K562 (cell line): ENCODE measurements around the gene ZNF616. TPM values are rescaled to one million over a fixed set of nuclear protein-coding genes. Genes with fewer than 3 reads are reported as not detected.

ENCODE experiments used
- BCOR ChIP-seq: fragments of 450-650 bp; IDR thresholded peaks from 2 replicates; pipeline ENCODE4 v1.6.1; 2016
- CAMTA2 ChIP-seq: fragments of 250-450 bp; sonication (Bioruptor Pico); conservative IDR thresholded peaks from 2 replicates; pipeline ENCODE4 v1.5.1; 2022
- HDAC1 ChIP-seq, 2 experiments: fragments of 450-650 bp; IDR thresholded peaks; 2 replicates each; pipeline ENCODE4 v1.6.1; 2016 to 2017; ENCODE audit warnings: inconsistent platforms in 1 of 2, mild to moderate bottlenecking in 1 of 2, moderate library complexity in 1 of 2
- HOXB6 ChIP-seq: fragments of 250-450 bp; sonication (Bioruptor Pico); IDR thresholded peaks from 2 replicates; pipeline ENCODE4 v1.5.1; 2022; ENCODE audit warnings: mild to moderate bottlenecking, borderline replicate concordance
- ILK ChIP-seq: fragments of 450-650 bp; IDR thresholded peaks from 2 replicates; pipeline ENCODE4 v1.6.1; 2016; ENCODE audit warnings: missing genetic modification characterization, low read depth, mild to moderate bottlenecking, missing compliant biosample characterization, moderate library complexity, borderline replicate concordance
- KDM1A ChIP-seq, 2 experiments: fragments of 450-650 bp; IDR thresholded peaks; 2 replicates each; pipeline ENCODE4 v1.6.1; 2016; ENCODE audit warnings: mild to moderate bottlenecking in 2 of 2
- L3MBTL2 ChIP-seq: fragments of 450-650 bp; IDR thresholded peaks from 2 replicates; pipeline ENCODE4 v1.6.1; 2016; ENCODE audit warnings: mild to moderate bottlenecking, moderate library complexity
- MED1 ChIP-seq: sonication (generic); formaldehyde crosslinking; IDR thresholded peaks from 2 replicates; pipeline ENCODE4 v1.8.1; 2023; ENCODE audit warnings: missing genetic modification reagents, borderline replicate concordance
- MYC ChIP-seq, 2 experiments: fragments of 250-450 bp in 1 of 2; sonication (Bioruptor Pico) in 1 of 2; IDR thresholded peaks; 2 replicates each; pipeline versions ENCODE4 v1.5.1 to v1.6.1; 2012 to 2021; ENCODE audit warnings: low read depth in 2 of 2, borderline replicate concordance in 1 of 2, improper control_type of control experiment in 1 of 2, low read length in 1 of 2, mild to moderate bottlenecking in 1 of 2, moderate library complexity in 1 of 2
- NFRKB ChIP-seq: fragments of 450-650 bp; IDR thresholded peaks from 2 replicates; pipeline ENCODE4 v1.6.1; 2016; ENCODE audit warnings: low read depth
- NKRF ChIP-seq: fragments of 450-650 bp; IDR thresholded peaks from 2 replicates; pipeline ENCODE4 v1.6.1; 2016; ENCODE audit warnings: borderline replicate concordance
- PHF8 ChIP-seq: fragments of 200-600 bp; sonication (generic); IDR thresholded peaks from 2 replicates; pipeline ENCODE4 v1.6.1; 2012; ENCODE audit warnings: mixed run types, mild to moderate bottlenecking, inconsistent platforms, low read length, moderate library complexity, borderline replicate concordance
- POLR2H ChIP-seq: IDR thresholded peaks from 2 replicates; pipeline ENCODE4 v1.6.1; 2016; ENCODE audit warnings: missing genetic modification characterization, low read depth, mild to moderate bottlenecking, control low read depth, missing compliant biosample characterization, moderate library complexity
- SMAD3 ChIP-seq: fragments of 450-650 bp; formaldehyde crosslinking; conservative IDR thresholded peaks from 2 replicates; pipeline ENCODE4 v1.4.0; 2020; ENCODE audit warnings: mild to moderate bottlenecking
- SRSF7 ChIP-seq: fragments of 200-400 bp; formaldehyde crosslinking; optimal IDR thresholded peaks from 2 replicates; pipeline ENCODE3; 2017; ENCODE audit warnings: mild to moderate bottlenecking, low read depth, low read length
- TAL1 ChIP-seq: fragments of 450-650 bp; IDR thresholded peaks from 2 replicates; pipeline ENCODE4 v1.6.1; 2016; ENCODE audit warnings: mild to moderate bottlenecking
- XRCC3 ChIP-seq: fragments of 450-650 bp; IDR thresholded peaks from 2 replicates; pipeline ENCODE4 v1.6.1; 2017; ENCODE audit warnings: mild to moderate bottlenecking, moderate library complexity
- ZBTB8A ChIP-seq: fragments of 450-650 bp; IDR thresholded peaks from 2 replicates; pipeline ENCODE4 v1.6.1; 2018; ENCODE audit warnings: mild to moderate bottlenecking, moderate library complexity; ENCODE audit not compliant: partially characterized antibody
- ZNF282 ChIP-seq: sonication (generic); formaldehyde crosslinking; IDR thresholded peaks from 2 replicates; pipeline ENCODE4 v1.8.1; 2023; ENCODE audit warnings: missing genetic modification reagents
- ZNF436 ChIP-seq: fragments of 250-450, 450-650 bp; sonication (Bioruptor Pico); formaldehyde crosslinking; IDR thresholded peaks from 2 replicates; pipeline ENCODE4 v1.7.0; 2020; ENCODE audit warnings: mild to moderate bottlenecking
- ZNF785 ChIP-seq: fragments of 250-450 bp; sonication (Bioruptor Pico); IDR thresholded peaks from 2 replicates; pipeline ENCODE4 v1.4.0; 2020; ENCODE audit warnings: mild to moderate bottlenecking
- polyA plus RNA-seq, 8 experiments: library from polyadenylated mRNA; depleted of rRNA in 4 of 8; stranded (reverse) in 5 of 8; unstranded in 3 of 8; fragments of >200 nt; fragmentation: Nextera tagmentation in 2 of 8; fragmentation: Illumina TruSeq in 1 of 8; extraction: Ambion mirVana in 2 of 8; extraction: Trizol in 1 of 8; gene quantifications; 2 replicates each; pipeline versions ENCODE4 v1.2.1 to v1.2.3, GENCODE V29; 2011 to 2014; ENCODE audit warnings: inconsistent platforms in 1 of 8, missing spikeins in 1 of 8
- total RNA-seq, 7 experiments: library from RNA; depleted of rRNA in 6 of 7; stranded (reverse); fragments of >200 nt in 6 of 7; fragmentation: Illumina TruSeq in 2 of 7; extraction: Trizol in 2 of 7; gene quantifications; 2 replicates each; pipeline versions ENCODE4 v1.2.1 to v1.2.3, GENCODE V29; 2011 to 2021; ENCODE audit warnings: low replicate concordance in 1 of 7
- TF ChIP-seq, protein P1 (sequence below): fragments of 250-450 bp; sonication (Bioruptor Pico); IDR thresholded peaks from 2 replicates; pipeline ENCODE4 v1.5.0; 2020; ENCODE audit warnings: mild to moderate bottlenecking, borderline replicate concordance

Gene ZNF616
- total and polyA plus RNA-seq, 9 of the 15 experiments (the other 6 are each of a cell fraction or from before 2014, with no cell fraction given) = 3.4 to 13.0 (median 6.7) TPM

DNA sequence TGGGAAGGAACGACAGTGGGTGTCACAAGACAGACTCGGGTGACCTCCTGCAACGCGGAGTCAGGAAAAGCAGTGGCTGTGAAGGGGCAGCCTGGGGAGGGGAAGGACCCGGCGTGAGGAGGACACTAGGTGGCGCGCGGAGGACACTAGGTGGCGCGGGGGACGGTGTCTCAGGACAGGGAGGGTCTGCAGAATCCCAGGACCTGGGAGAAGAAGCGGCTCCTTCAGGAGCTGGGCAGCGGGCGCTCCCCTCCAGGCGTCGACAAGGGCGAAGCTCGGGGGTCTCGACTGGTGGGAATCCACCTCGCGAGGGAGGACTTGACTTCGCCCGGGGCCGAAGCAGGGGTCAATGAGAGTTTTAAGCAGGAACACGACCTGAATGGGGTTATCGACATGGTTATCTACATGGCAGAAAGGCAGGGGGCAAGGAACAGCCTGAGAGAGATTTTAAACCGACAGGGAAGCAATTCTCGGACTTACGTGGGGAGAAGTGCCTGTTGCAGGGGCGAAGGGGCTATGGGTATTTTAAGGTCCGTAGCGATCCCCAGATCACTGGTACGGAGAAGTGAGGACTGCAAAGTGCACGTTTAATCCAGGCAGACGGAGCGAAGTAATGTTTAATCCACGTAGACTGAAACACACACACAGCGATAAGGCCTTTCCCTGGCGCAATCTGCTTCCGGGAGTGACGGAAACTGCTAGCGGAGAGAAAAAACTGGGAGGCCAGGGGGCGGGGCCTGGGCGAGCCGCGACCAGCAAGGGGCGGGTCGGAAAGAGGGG lies at the start of gene ZNF616 (continued):
- TF ChIP-seq MED1 (CRISPR knock-in tag) = no peak
- TF ChIP-seq, protein P1, sequence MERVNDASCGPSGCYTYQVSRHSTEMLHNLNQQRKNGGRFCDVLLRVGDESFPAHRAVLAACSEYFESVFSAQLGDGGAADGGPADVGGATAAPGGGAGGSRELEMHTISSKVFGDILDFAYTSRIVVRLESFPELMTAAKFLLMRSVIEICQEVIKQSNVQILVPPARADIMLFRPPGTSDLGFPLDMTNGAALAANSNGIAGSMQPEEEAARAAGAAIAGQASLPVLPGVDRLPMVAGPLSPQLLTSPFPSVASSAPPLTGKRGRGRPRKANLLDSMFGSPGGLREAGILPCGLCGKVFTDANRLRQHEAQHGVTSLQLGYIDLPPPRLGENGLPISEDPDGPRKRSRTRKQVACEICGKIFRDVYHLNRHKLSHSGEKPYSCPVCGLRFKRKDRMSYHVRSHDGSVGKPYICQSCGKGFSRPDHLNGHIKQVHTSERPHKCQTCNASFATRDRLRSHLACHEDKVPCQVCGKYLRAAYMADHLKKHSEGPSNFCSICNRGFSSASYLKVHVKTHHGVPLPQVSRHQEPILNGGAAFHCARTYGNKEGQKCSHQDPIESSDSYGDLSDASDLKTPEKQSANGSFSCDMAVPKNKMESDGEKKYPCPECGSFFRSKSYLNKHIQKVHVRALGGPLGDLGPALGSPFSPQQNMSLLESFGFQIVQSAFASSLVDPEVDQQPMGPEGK (CRISPR knock-in tag) = no peak
- peak; percentile 52; the same call in 1 of the 2 replicates for TF ChIP-seq NFRKB
- peak; percentile 80 for TF ChIP-seq POLR2H (tag)
- no peak for TF ChIP-seq ZNF282 (CRISPR knock-in tag)
- TF ChIP-seq ZNF785 (CRISPR knock-in tag) = no peak
- peak; percentile 42; the same call in 1 of the 2 replicates for TF ChIP-seq NKRF
- no peak for TF ChIP-seq ZNF436 (CRISPR knock-in tag)
- no peak for TF ChIP-seq SRSF7
- TF ChIP-seq CAMTA2 (CRISPR knock-in tag) = no peak
- no peak for TF ChIP-seq KDM1A (IDR thresholded peaks at IDR 0.05)
- no peak for TF ChIP-seq TAL1
- peak; percentile 82; the same call in 1 of the 2 replicates for TF ChIP-seq PHF8
- TF ChIP-seq L3MBTL2 = no peak; the same call in 1 of the 2 replicates
- TF ChIP-seq SMAD3 (CRISPR knock-in tag) = no peak
- no peak for TF ChIP-seq XRCC3
- TF ChIP-seq HDAC1 (IDR thresholded peaks at IDR 0.05) = peak in 1 of 2 experiments; percentile 68; a peak in 1 of 4 replicates
- no peak for TF ChIP-seq HOXB6 (CRISPR knock-in tag)
- no peak; the same call in 1 of the 2 replicates for TF ChIP-seq BCOR
- no peak for TF ChIP-seq ZBTB8A
- TF ChIP-seq ILK (tag) = no peak
- peak; percentile 8; the same call in 1 of the 2 replicates for TF ChIP-seq MYC (IDR thresholded peaks at IDR 0.05; ENCODE audit: low read depth, low read length)
- no peak for TF ChIP-seq MYC (CRISPR knock-in tag; IDR thresholded peaks at IDR 0.05; ENCODE audit: borderline replicate concordance, low read depth)
